WTC11 (cell line): ENCODE results near the gene MTERF4. TPM values are rescaled to one million over a fixed set of nuclear protein-coding genes. Genes with fewer than 3 reads are reported as not detected.

Source experiments
- ATAC-seq: fragments of 200-7000 bp; cut with Tn5 transposase; 2 replicates; pipeline ENCODE4 v1.10.0; 2021; ENCODE audit warnings: mild to moderate bottlenecking, moderate library complexity
- CTCF ChIA-PET: fragments of 300-600 bp; sonication (Branson Sonifier 250); formaldehyde crosslinking; loops from one replicate; lab custom pipeline; 2021; ENCODE audit warnings: antibody characterized with exemption; lab: Charles Lee
- POLR2A ChIA-PET: fragments of 350-600 bp; sonication (Branson Sonifier 250); formaldehyde crosslinking; loops from one replicate; lab custom pipeline; 2021; ENCODE audit warnings: antibody characterized with exemption; lab: Charles Lee
- DNase-seq: peaks from one replicate; pipeline ENCODE4 v3.0.0; 2021; ENCODE audit warnings: low spot score
- H3K27ac Mint-ChIP-seq: 2 replicates; pipeline ENCODE4 v1.8.0; 2021; ENCODE audit warnings: mixed read lengths
- H3K27me3 Mint-ChIP-seq: 2 replicates; pipeline ENCODE4 v1.8.0; 2021; ENCODE audit warnings: low read depth, mild to moderate bottlenecking, moderate library complexity, mixed read lengths
- H3K36me3 Mint-ChIP-seq: 2 replicates; pipeline ENCODE4 v1.8.0; 2021; ENCODE audit warnings: mixed read lengths
- H3K4me1 Mint-ChIP-seq: 2 replicates; pipeline ENCODE4 v1.8.0; 2022; ENCODE audit warnings: mixed read lengths
- H3K4me3 Mint-ChIP-seq: 2 replicates; pipeline ENCODE4 v1.8.0; 2021; ENCODE audit warnings: mild to moderate bottlenecking, moderate library complexity, mixed read lengths
- H3K9me3 Mint-ChIP-seq: 2 replicates; pipeline ENCODE4 v1.8.0; 2021; ENCODE audit warnings: mixed read lengths
- CREM ChIP-seq: sonication (generic); formaldehyde crosslinking; IDR thresholded peaks from 2 replicates; pipeline ENCODE4 v1.8.1; 2022; ENCODE audit warnings: mild to moderate bottlenecking, missing genetic modification reagents, moderate library complexity
- ESRRA ChIP-seq: sonication (generic); formaldehyde crosslinking; IDR thresholded peaks from 2 replicates; pipeline ENCODE4 v1.8.1; 2022; ENCODE audit warnings: mild to moderate bottlenecking, missing genetic modification reagents, borderline replicate concordance
- FOXP1 ChIP-seq: sonication (generic); formaldehyde crosslinking; IDR thresholded peaks from 2 replicates; pipeline ENCODE4 v1.8.0; 2022; ENCODE audit warnings: missing genetic modification reagents, mild to moderate bottlenecking, moderate library complexity, borderline replicate concordance
- GABPB1 ChIP-seq: sonication (generic); formaldehyde crosslinking; IDR thresholded peaks from 2 replicates; pipeline ENCODE4 v1.8.1; 2023; ENCODE audit warnings: mild to moderate bottlenecking, missing genetic modification reagents
- HMGA2 ChIP-seq: fragments of 250-450 bp; sonication (Bioruptor Pico); IDR thresholded peaks from 2 replicates; pipeline ENCODE4 v1.4.0; 2021; ENCODE audit warnings: mild to moderate bottlenecking, moderate library complexity
- KAT7 ChIP-seq: sonication (generic); formaldehyde crosslinking; IDR thresholded peaks from 2 replicates; pipeline ENCODE4 v1.8.1; 2023; ENCODE audit warnings: missing genetic modification reagents, mild to moderate bottlenecking, borderline replicate concordance
- NR2C2 ChIP-seq: sonication (generic); formaldehyde crosslinking; IDR thresholded peaks from 2 replicates; pipeline ENCODE4 v1.8.0; 2022; ENCODE audit warnings: mild to moderate bottlenecking, missing genetic modification reagents
- RORB ChIP-seq: fragments of 250-450 bp; sonication (Bioruptor Pico); IDR thresholded peaks from 2 replicates; pipeline ENCODE4 v1.9.0; 2021; ENCODE audit warnings: mild to moderate bottlenecking
- SMAD4 ChIP-seq: sonication (generic); formaldehyde crosslinking; IDR thresholded peaks from 2 replicates; pipeline ENCODE4 v1.8.0; 2022; ENCODE audit warnings: mild to moderate bottlenecking, missing genetic modification reagents
- SOX15 ChIP-seq: fragments of 250-450 bp; sonication (Bioruptor Pico); IDR thresholded peaks from 2 replicates; pipeline ENCODE4 v1.9.0; 2021; ENCODE audit warnings: mild to moderate bottlenecking
- TCF7 ChIP-seq: sonication (generic); formaldehyde crosslinking; IDR thresholded peaks from 2 replicates; pipeline ENCODE4 v1.8.0; 2022; ENCODE audit warnings: mild to moderate bottlenecking, low read depth, missing genetic modification reagents, moderate library complexity
- ZNF232 ChIP-seq: sonication (generic); formaldehyde crosslinking; IDR thresholded peaks from 2 replicates; pipeline ENCODE4 v1.8.0; 2022; ENCODE audit warnings: mild to moderate bottlenecking, missing genetic modification reagents
- ZNF423 ChIP-seq: fragments of 250-450 bp; sonication (Bioruptor Pico); IDR thresholded peaks from 2 replicates; pipeline ENCODE4 v2.1.2; 2022; ENCODE audit warnings: mild to moderate bottlenecking, moderate library complexity
- total RNA-seq: library from RNA; stranded (reverse); gene quantifications from 3 replicates; pipeline ENCODE4 v1.2.3, GENCODE V29; 2021
- TF ChIP-seq, protein P1 (sequence below): sonication (generic); formaldehyde crosslinking; IDR thresholded peaks from 2 replicates; pipeline ENCODE4 v1.8.0; 2023; ENCODE audit warnings: missing genetic modification reagents
- TF ChIP-seq, protein P2 (sequence below): sonication (generic); formaldehyde crosslinking; IDR thresholded peaks from 2 replicates; pipeline ENCODE4 v1.8.1; 2023; ENCODE audit warnings: mild to moderate bottlenecking, moderate library complexity, missing genetic modification reagents
- TF ChIP-seq, protein P3 (sequence below): fragments of 250-450 bp; sonication (Bioruptor Pico); IDR thresholded peaks from 2 replicates; pipeline ENCODE4 v1.8.0; 2021; ENCODE audit warnings: mild to moderate bottlenecking
- TF ChIP-seq, protein P4 (sequence below): sonication (generic); formaldehyde crosslinking; IDR thresholded peaks from 2 replicates; pipeline ENCODE4 v1.8.1; 2022; ENCODE audit warnings: mild to moderate bottlenecking, missing genetic modification reagents, moderate library complexity, borderline replicate concordance
- TF ChIP-seq, protein P5 (sequence below): fragments of 250-450 bp; sonication (Bioruptor Pico); IDR thresholded peaks from 2 replicates; pipeline ENCODE4 v1.9.0; 2021; ENCODE audit warnings: mild to moderate bottlenecking

Gene MTERF4
- total RNA-seq, 1 experiment from 2014 or later, result 23.3 TPM

- TF ChIP-seq KAT7 (CRISPR knock-in tag) (no peak), NR2C2 (CRISPR knock-in tag) (no peak), ZNF423 (CRISPR knock-in tag) (no peak), RORB (no peak), SMAD4 (no peak), SOX15 (CRISPR knock-in tag) (no peak), FOXP1 (CRISPR knock-in tag) (no peak)
- TF ChIP-seq, protein P1, sequence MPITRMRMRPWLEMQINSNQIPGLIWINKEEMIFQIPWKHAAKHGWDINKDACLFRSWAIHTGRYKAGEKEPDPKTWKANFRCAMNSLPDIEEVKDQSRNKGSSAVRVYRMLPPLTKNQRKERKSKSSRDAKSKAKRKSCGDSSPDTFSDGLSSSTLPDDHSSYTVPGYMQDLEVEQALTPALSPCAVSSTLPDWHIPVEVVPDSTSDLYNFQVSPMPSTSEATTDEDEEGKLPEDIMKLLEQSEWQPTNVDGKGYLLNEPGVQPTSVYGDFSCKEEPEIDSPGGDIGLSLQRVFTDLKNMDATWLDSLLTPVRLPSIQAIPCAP (CRISPR knock-in tag), result no peak
- TF ChIP-seq, protein P2, sequence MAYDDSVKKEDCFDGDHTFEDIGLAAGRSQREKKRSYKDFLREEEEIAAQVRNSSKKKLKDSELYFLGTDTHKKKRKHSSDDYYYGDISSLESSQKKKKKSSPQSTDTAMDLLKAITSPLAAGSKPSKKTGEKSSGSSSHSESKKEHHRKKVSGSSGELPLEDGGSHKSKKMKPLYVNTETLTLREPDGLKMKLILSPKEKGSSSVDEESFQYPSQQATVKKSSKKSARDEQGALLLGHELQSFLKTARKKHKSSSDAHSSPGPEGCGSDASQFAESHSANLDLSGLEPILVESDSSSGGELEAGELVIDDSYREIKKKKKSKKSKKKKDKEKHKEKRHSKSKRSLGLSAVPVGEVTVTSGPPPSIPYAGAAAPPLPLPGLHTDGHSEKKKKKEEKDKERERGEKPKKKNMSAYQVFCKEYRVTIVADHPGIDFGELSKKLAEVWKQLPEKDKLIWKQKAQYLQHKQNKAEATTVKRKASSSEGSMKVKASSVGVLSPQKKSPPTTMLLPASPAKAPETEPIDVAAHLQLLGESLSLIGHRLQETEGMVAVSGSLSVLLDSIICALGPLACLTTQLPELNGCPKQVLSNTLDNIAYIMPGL (CRISPR knock-in tag), result no peak
- TF ChIP-seq, protein P3, sequence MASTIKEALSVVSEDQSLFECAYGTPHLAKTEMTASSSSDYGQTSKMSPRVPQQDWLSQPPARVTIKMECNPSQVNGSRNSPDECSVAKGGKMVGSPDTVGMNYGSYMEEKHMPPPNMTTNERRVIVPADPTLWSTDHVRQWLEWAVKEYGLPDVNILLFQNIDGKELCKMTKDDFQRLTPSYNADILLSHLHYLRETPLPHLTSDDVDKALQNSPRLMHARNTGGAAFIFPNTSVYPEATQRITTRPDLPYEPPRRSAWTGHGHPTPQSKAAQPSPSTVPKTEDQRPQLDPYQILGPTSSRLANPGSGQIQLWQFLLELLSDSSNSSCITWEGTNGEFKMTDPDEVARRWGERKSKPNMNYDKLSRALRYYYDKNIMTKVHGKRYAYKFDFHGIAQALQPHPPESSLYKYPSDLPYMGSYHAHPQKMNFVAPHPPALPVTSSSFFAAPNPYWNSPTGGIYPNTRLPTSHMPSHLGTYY, result no peak
- TF ChIP-seq, protein P4, sequence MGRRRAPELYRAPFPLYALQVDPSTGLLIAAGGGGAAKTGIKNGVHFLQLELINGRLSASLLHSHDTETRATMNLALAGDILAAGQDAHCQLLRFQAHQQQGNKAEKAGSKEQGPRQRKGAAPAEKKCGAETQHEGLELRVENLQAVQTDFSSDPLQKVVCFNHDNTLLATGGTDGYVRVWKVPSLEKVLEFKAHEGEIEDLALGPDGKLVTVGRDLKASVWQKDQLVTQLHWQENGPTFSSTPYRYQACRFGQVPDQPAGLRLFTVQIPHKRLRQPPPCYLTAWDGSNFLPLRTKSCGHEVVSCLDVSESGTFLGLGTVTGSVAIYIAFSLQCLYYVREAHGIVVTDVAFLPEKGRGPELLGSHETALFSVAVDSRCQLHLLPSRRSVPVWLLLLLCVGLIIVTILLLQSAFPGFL (CRISPR knock-in tag), result no peak
Measured at GRCh38 chr2:241096979-241097378, 5.1 kb downstream of the MTERF4 start (continued).

GRCh38 chr2:241095594-241096290, 6.3 kb downstream of the MTERF4 start:
- CTCF ChIA-PET, result interaction anchor here (0.6 kb wide), 1 partner anchor 17 kb away, joined by 4 read pairs; no protein-coding TSS in a partner anchor
- peaks cover 44% of the 10 kb centered on the region for H3K36me3 Mint-ChIP-seq
- TF ChIP-seq GABPB1 (no peak), ZNF232 (CRISPR knock-in tag) (no peak), TCF7 (no peak), HMGA2 (CRISPR knock-in tag) (no peak), CREM (CRISPR knock-in tag) (no peak), RORB (no peak), ESRRA (no peak)
- TF ChIP-seq, protein P5, sequence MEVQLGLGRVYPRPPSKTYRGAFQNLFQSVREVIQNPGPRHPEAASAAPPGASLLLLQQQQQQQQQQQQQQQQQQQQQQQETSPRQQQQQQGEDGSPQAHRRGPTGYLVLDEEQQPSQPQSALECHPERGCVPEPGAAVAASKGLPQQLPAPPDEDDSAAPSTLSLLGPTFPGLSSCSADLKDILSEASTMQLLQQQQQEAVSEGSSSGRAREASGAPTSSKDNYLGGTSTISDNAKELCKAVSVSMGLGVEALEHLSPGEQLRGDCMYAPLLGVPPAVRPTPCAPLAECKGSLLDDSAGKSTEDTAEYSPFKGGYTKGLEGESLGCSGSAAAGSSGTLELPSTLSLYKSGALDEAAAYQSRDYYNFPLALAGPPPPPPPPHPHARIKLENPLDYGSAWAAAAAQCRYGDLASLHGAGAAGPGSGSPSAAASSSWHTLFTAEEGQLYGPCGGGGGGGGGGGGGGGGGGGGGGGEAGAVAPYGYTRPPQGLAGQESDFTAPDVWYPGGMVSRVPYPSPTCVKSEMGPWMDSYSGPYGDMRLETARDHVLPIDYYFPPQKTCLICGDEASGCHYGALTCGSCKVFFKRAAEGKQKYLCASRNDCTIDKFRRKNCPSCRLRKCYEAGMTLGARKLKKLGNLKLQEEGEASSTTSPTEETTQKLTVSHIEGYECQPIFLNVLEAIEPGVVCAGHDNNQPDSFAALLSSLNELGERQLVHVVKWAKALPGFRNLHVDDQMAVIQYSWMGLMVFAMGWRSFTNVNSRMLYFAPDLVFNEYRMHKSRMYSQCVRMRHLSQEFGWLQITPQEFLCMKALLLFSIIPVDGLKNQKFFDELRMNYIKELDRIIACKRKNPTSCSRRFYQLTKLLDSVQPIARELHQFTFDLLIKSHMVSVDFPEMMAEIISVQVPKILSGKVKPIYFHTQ, result no peak

More at GRCh38 chr2:241095594-241096290, 6.3 kb downstream of the MTERF4 start:
- H3K27ac Mint-ChIP-seq, result peak overlapping the region; percentile 5; the same call in 1 of the 2 replicates
- DNase-seq (no peak), ATAC-seq (no peak)
- no peaks in the 10 kb centered on the region for H3K9me3 Mint-ChIP-seq
- H3K4me1 Mint-ChIP-seq, result peaks cover 23% of the 10 kb centered on the region
- POLR2A ChIA-PET, result interaction anchor here (0.7 kb wide), 1 partner anchor 47 kb away, joined by 4 read pairs; no protein-coding TSS in a partner anchor
- no peaks in the 10 kb centered on the region for H3K27me3 Mint-ChIP-seq
- H3K4me3 Mint-ChIP-seq, result no peak overlapping the region
